ENCODE results near the gene SHISA7.

SHISA7 gene

GRCh38 chr19:55387736-55388497, 55.2 kb downstream of the SHISA7 start:
- no peak for DNase-seq (ENCODE audit: low read depth in 2 of 2)

- no peak for DNase-seq (ENCODE audit: low read depth in 2 of 2)
Measured at GRCh38 chr19:55386493-55386971, 56.6 kb downstream of the SHISA7 start.

GRCh38 chr19:55385724-55386492, 57.2 kb downstream of the SHISA7 start, which contains the start of gene RPL28:
RPL28 (plus strand) TSS chr19:55385932; CDS start chr19:55386358, 426 bp downstream.
- peak; percentile 97 to 98 for DNase-seq (ENCODE audit: low read depth in 2 of 2)

GRCh38 chr19:55384920-55385723, 58.0 kb downstream of the SHISA7 start:
- DNase-seq (ENCODE audit: low read depth in 2 of 2), result peak; percentile 95 to 98

- no peak for DNase-seq (ENCODE audit: low read depth in 2 of 2)
Measured at GRCh38 chr19:55384131-55384919, 58.8 kb downstream of the SHISA7 start, which contains the start of gene TMEM238. TMEM238 (minus strand) TSS chr19:55384292; CDS start chr19:55384259, 33 bp downstream.

GRCh38 chr19:55383279-55384130, 59.6 kb downstream of the SHISA7 start:
- peak in 1 of 2 donors; percentile 14 for DNase-seq (ENCODE audit: low read depth in 2 of 2)

GRCh38 chr19:55382522-55383054, 60.5 kb downstream of the SHISA7 start:
- DNase-seq (ENCODE audit: low read depth in 2 of 2), result no peak

GRCh38 chr19:55382013-55382412, 61.1 kb downstream of the SHISA7 start:
- DNase-seq (ENCODE audit: low read depth in 2 of 2), result no peak

- no peak for DNase-seq (ENCODE audit: low read depth in 2 of 2)
Measured at GRCh38 chr19:55379174-55379573, 63.9 kb downstream of the SHISA7 start.
